ENCODE data around the gene NOVA1.

The NOVA1 gene

GRCh38 chr14:26410189-26410685 is 187.6 kb downstream of the NOVA1 start:
- TF ChIP-seq ZNF8 (CRISPR knock-in tag; IDR thresholded peaks at IDR 0.05) = no peak
- TF ChIP-seq ZC3H10 (CRISPR knock-in tag; IDR thresholded peaks at IDR 0.05) = no peak
- ATAC-seq = no peak

- no peak for ATAC-seq
- no peak for TF ChIP-seq OSR1 (CRISPR knock-in tag; IDR thresholded peaks at IDR 0.05)
- TF ChIP-seq ZNF565 (CRISPR knock-in tag; conservative IDR thresholded peaks at IDR 0.05; ENCODE audit: low read depth) = no peak
- no peak for TF ChIP-seq PATZ1 (CRISPR knock-in tag; IDR thresholded peaks at IDR 0.05; ENCODE audit: borderline replicate concordance)
- no peak for TF ChIP-seq BACH2 (CRISPR knock-in tag; IDR thresholded peaks at IDR 0.05; ENCODE audit: borderline replicate concordance)
- TF ChIP-seq TSHZ2 (CRISPR knock-in tag; IDR thresholded peaks at IDR 0.05) = no peak
- no peak for TF ChIP-seq CREB5 (CRISPR knock-in tag; IDR thresholded peaks at IDR 0.05; ENCODE audit: low read depth)
- TF ChIP-seq TCF4 (CRISPR knock-in tag; IDR thresholded peaks at IDR 0.05; ENCODE audit: borderline replicate concordance) = no peak
- TF ChIP-seq SNAI2 (CRISPR knock-in tag; IDR thresholded peaks at IDR 0.05) = no peak
- no peak for TF ChIP-seq TOX (CRISPR knock-in tag; IDR thresholded peaks at IDR 0.05; ENCODE audit: borderline replicate concordance)
- no peak for TF ChIP-seq RARB (CRISPR knock-in tag; IDR thresholded peaks at IDR 0.05)
- TF ChIP-seq POU6F1 (CRISPR knock-in tag; IDR thresholded peaks at IDR 0.05; ENCODE audit: borderline replicate concordance, low read depth) = no peak
- TF ChIP-seq ZNF8 (CRISPR knock-in tag; IDR thresholded peaks at IDR 0.05) = no peak
- TF ChIP-seq CSRNP3 (CRISPR knock-in tag; IDR thresholded peaks at IDR 0.05) = no peak
- TF ChIP-seq ZFP30 (CRISPR knock-in tag; IDR thresholded peaks at IDR 0.05) = no peak
- no peak for TF ChIP-seq PPARA (CRISPR knock-in tag; IDR thresholded peaks at IDR 0.05; ENCODE audit: borderline replicate concordance)
- no peak for TF ChIP-seq ZC3H10 (CRISPR knock-in tag; IDR thresholded peaks at IDR 0.05)
- no peak for TF ChIP-seq ZNF70 (CRISPR knock-in tag; IDR thresholded peaks at IDR 0.05)
- no peak for TF ChIP-seq ISL1 (CRISPR knock-in tag; IDR thresholded peaks at IDR 0.05)
Observed at GRCh38 chr14:26404927-26405326, 192.9 kb downstream of the NOVA1 start.

- TF ChIP-seq ZFP3 (CRISPR knock-in tag; IDR thresholded peaks at IDR 0.05) = no peak
- TF ChIP-seq TOX (CRISPR knock-in tag; IDR thresholded peaks at IDR 0.05; ENCODE audit: borderline replicate concordance) = no peak
- no peak for TF ChIP-seq PATZ1 (CRISPR knock-in tag; IDR thresholded peaks at IDR 0.05; ENCODE audit: borderline replicate concordance)
- TF ChIP-seq ZFP30 (CRISPR knock-in tag; IDR thresholded peaks at IDR 0.05) = no peak
- TF ChIP-seq TCF4 (CRISPR knock-in tag; IDR thresholded peaks at IDR 0.05; ENCODE audit: borderline replicate concordance) = no peak
- TF ChIP-seq OSR1 (CRISPR knock-in tag; IDR thresholded peaks at IDR 0.05) = no peak
- TF ChIP-seq ZNF70 (CRISPR knock-in tag; IDR thresholded peaks at IDR 0.05) = no peak
- TF ChIP-seq SNAI2 (CRISPR knock-in tag; IDR thresholded peaks at IDR 0.05) = no peak
- no peak for TF ChIP-seq ISL1 (CRISPR knock-in tag; IDR thresholded peaks at IDR 0.05)
- no peak for TF ChIP-seq BACH2 (CRISPR knock-in tag; IDR thresholded peaks at IDR 0.05; ENCODE audit: borderline replicate concordance)
- ATAC-seq = no peak
Observed at GRCh38 chr14:26403760-26404159, 194.1 kb downstream of the NOVA1 start.
